Left ventricle myocardium superior (tissue), 1 donor: ENCODE results near the gene MAB21L4. TPM values are rescaled to one million over a fixed set of nuclear protein-coding genes. Genes with fewer than 3 reads are reported as not detected.
"Not testable (repeated sequence)": the region's sequence is repeated elsewhere in the genome, so short reads cannot be mapped to it uniquely, and the experiment has no call there.

ENCODE experiments used
- ATAC-seq: fragments of 200-7000 bp; cut with Tn5 transposase; one replicate; pipeline ENCODE4 v1.9.1; 2020; ENCODE audit warnings: mild to moderate bottlenecking, moderate library complexity
- DNase-seq: peaks from one replicate; pipeline ENCODE4 v3.0.0-alpha.2; 2020
- intact Hi-C: fragments of 100-400 bp; cut with micrococcal nuclease; formaldehyde crosslinking; loops from one replicate; pipeline ENCODE4 v1.11.0; 2022
- total RNA-seq: library from RNA; stranded (reverse); fragmentation: NEBNext Ultra II Directional; extraction: Animal tissue kit (Norgen Biotek cat#: 25700); gene quantifications from one replicate; pipeline ENCODE4 v1.2.1, GENCODE V29; 2021
- donor health status: DM: no; HTN: yes; CAD: no; lungs with severe emphysema.

Gene MAB21L4
- total RNA-seq, 1 donor from 2014 or later = not detected

DNA sequence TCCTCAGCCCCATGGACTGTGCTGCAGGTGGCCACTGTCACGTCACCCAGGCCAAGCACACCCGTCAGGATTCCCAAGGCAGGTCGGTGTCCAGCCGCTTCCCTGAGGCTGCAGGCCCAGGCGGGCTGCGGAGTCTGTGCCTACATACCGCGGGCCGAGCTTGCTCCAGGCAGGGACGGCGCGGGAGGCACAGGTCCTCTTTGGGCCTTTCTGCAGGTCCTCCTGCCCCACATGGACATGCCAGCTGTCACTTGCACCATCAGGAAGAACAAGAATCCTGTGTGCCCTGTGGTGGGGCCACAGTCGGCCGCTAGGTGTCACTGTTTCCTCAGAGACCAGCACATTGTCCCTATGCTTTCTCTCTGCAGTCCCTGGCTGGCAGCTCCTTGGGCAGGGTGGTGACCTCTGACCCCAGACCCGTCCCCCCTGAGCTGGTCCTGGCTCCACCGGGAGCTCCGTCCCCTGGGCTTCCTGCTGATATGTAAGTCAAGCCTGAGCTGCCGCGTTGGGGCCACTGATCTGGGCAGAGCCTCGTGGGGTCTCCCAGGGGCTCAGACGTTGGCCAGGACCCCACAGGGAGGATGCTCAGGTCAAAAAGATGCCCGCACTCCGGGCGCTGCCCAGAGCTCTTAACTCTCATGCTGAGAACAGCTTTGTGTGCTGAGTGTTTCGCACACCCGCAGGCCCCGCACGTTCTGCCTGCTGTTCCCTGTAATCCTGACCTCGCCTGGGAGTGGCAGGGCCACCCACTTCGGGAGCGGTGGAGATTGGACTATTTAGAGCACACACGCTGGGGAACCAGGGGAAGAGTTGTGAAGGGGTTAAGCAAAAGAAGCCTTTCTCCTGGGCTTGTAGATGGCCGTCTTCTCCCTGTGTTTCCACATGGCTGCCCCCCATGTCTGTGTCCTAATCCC, 44.6 kb downstream of the MAB21L4 start:
- peak; percentile 93 for ATAC-seq
- intact Hi-C loops = no loop called here
- DNase-seq = peak; percentile 88

GRCh38 chr2:240850756-240851077, 45.2 kb downstream of the MAB21L4 start:
- DNase-seq (no peak), ATAC-seq (no peak)
- intact Hi-C loops = no loop called here

DNA sequence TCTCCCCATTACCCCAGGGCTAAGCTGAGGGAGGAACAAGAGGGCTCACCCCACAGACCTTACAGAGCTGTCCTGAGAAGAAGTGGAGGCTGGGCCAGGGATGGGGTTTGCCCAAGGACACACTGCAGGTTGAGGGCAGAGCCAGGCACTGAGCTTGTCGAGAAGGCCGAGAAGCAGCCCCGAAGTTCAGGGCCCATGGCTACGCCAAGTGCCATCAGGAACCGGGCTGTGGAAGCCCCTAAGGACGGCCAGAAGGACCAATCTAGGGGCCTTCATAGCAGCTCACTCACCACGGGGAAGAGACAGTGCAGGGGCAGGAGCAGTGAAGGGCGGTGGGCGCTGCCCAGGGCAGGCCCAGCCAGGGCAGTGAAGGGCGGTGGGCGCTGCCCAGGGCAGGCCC, 45.9 kb downstream of the MAB21L4 start:
- DNase-seq (no peak), ATAC-seq (no peak)
- intact Hi-C loops = no loop called here

GRCh38 chr2:240848900-240849680, 46.9 kb downstream of the MAB21L4 start:
- ATAC-seq (no peak), DNase-seq (no peak)
- intact Hi-C loops = no loop called here

GRCh38 chr2:240847817-240848216, 48.1 kb downstream of the MAB21L4 start:
- intact Hi-C loops = no loop called here
- DNase-seq (no peak), ATAC-seq (no peak)

- intact Hi-C loops = no loop called here
- peak; percentile 66 for ATAC-seq
- peak; percentile 77 for DNase-seq
Measured at GRCh38 chr2:240846873-240847595, 48.9 kb downstream of the MAB21L4 start.

GRCh38 chr2:240846309-240846708, 49.6 kb downstream of the MAB21L4 start:
- ATAC-seq, intact Hi-C loops, DNase-seq: not testable (repeated sequence)

- peak; percentile 52 for DNase-seq
- ATAC-seq = peak; percentile 81
- intact Hi-C loops = no loop called here
Measured at GRCh38 chr2:240840435-240841060, 55.4 kb downstream of the MAB21L4 start.

DNA sequence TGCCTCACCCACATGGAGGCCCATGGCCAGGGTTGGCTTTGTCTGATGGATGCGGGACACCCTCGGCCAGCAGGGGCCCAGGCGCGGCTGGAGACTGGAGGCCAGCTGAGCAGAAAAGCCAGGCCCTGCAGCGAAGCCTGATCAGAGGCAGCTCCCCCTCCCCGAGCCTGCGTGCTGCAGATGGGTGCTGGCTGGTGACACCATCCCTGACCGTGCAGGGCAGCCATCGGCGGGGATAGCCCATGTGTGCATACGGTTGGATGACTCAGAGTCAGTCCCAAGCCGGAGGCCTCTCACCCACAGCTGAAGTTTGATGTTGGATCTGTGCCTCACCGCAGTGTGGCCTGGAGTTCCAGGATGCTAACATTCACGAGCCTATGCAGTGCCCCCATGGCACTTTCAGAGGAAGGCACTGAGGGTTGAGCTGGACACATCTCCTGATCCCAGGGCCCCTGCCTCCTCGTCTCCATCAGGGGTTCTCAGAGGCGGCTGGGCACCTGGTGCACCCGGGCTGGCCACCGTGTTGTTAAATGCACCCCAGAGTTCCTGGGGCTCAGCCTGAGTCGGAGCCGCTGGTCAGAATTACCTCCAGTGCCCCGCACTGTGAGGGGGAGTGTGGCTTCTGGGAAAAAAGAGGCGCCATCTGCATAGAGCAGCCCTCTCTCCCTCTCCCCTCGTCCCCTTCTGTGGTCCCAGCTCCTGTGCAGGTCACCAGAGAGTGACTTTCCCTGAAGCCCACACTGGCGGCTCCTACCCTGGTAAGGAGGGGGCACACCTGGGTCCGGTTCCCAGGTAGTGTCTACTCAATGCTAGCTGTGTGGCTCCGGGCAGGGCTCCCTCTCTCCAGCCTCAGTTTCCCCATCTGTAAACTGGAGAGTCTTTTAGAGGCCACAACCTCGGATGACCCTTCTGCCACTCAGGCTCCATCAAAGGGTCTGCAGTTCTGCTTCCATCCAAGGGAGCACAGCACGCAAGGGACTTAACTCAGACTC, 56.5 kb downstream of the MAB21L4 start:
- ATAC-seq = no peak
- intact Hi-C loops = no loop called here
- DNase-seq = no peak

GRCh38 chr2:240837621-240838020, 58.3 kb downstream of the MAB21L4 start:
- intact Hi-C loops = no loop called here
- DNase-seq (no peak), ATAC-seq (no peak)

DNA sequence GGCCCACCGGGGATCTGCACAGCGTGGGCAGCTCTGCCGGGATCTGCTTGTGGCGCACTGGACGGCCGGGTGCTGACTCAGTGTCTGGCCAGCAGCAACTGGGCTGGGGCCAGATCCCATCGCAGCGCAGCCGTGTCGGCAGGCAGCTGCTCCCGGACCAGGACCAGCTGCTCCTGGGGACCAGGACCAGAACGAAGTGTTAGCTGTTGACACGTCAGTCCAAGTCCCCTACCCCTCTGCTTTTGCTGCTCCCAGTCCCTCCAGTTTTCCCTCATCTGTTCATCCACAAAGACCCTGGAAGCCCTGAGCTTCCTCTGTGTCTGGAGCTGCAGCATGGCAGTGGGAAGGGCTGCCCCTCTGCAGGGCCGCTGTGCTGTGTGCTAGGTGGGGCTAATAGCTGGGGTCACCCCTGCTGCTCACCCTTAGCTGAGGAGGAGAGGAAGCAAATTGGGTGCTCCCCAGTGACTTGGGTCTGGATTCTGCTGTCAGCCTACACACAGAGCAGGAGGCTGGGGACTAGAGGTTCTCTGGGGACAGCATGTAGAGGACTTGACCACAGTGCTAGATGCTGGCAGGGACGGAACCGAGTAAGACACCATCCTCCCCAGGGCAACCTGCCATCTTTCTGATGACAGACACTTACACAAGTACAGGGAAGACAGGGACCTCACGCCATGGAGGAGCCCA, 59.0 kb downstream of the MAB21L4 start:
- intact Hi-C loops = no loop called here
- ATAC-seq = peak; percentile 60
- peak; percentile 79 for DNase-seq

Other genes with a start within 250 kb of the MAB21L4 start
- not detected for gene AQP12B, start 213.3 kb downstream of the MAB21L4 start, total RNA-seq
- gene AQP12A, start 204.3 kb downstream of the MAB21L4 start, total RNA-seq = not detected
- 1.6 TPM for gene KIF1A, start 75.9 kb downstream of the MAB21L4 start, total RNA-seq
- gene AGXT, start 27.3 kb downstream of the MAB21L4 start, total RNA-seq = 0.12 TPM
- not detected for gene CROCC2, start 10.2 kb upstream of the MAB21L4 start, total RNA-seq
- gene SNED1, start 102.5 kb upstream of the MAB21L4 start, total RNA-seq = 7.4 TPM
- gene MTERF4, start 206.1 kb upstream of the MAB21L4 start, total RNA-seq = 25.8 TPM